ENCODE data around the gene NSUN2.
"Not testable (repeated sequence)": the region's sequence is repeated elsewhere in the genome, so short reads cannot be mapped to it uniquely, and the experiment has no call there.

NSUN2 gene

DNA sequence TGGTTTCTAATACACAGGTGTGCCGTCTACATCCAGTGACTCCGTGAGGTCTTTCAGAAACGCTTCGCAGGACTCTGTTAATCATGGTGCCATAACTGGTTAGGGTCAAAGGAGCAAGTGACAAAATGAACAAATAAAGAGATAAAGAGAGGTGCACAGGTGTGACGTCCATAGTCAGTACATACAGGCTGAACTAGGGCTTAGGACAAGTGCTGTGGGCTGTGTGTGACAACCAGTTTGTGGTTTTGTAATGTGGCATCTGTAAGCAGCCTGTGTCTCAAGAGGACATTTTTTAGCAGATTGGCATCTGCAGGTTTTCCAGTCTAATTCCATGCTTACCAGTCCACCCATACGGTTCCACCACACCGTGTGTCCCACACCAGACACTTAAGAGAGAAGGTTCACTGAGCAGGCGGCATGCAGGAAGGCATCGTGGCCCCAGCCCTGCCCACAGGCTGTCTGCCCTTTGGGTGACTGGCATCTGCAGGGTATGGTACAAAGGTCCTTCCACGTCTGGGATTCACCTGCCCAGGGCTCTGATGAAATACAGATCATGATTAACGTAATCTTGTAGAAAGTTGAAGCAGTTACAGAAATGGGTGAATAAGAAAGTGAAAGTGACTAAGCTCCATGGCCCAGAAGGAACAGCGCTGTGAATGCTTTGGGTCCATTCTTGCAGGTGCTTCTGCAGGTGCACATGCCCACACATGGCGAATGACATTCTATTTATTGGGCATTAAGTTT, 27.3 kb upstream of the NSUN2 start:
- no peaks in the 10 kb centered on the region for H3K27me3 Mint-ChIP-seq (ENCODE audit: low read depth)
- no peak overlapping the region for H3K27ac Mint-ChIP-seq
- H3K36me3 Mint-ChIP-seq (ENCODE audit: low read depth), result peaks cover 27% of the 10 kb centered on the region
- peaks cover 19% of the 10 kb centered on the region for H3K9me3 Mint-ChIP-seq
- no peak overlapping the region for H3K4me3 Mint-ChIP-seq
- peaks cover 7% of the 10 kb centered on the region for H3K4me1 Mint-ChIP-seq (ENCODE audit: low read depth)

GRCh38 chr5:6656680-6657079, 23.8 kb upstream of the NSUN2 start:
- H3K27ac Mint-ChIP-seq, result no peak overlapping the region
- no peak overlapping the region for H3K4me3 Mint-ChIP-seq
- peaks cover 19% of the 10 kb centered on the region for H3K9me3 Mint-ChIP-seq
- no peaks in the 10 kb centered on the region for H3K27me3 Mint-ChIP-seq (ENCODE audit: low read depth)
- peaks cover 7% of the 10 kb centered on the region for H3K4me1 Mint-ChIP-seq (ENCODE audit: low read depth)
- peaks cover 35% of the 10 kb centered on the region for H3K36me3 Mint-ChIP-seq (ENCODE audit: low read depth)

DNA sequence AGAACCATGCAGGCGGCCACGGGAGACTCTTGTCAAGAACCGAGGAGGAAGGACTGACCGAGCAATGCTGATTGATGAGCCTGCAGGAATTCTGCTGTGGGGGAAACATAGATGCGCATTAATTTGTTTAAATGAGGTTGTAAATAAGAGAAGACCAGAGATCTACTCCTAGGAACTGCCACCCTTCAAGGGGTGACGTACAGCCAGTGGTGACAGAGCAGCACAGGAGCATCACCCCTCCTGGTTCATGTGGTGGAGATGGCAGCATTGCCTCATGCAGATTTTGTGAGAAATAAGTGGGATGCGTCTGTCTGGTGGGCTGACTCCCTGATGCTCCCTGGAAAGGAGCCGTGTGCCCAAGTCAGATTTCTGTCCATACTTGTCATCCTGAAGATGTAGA, 22.6 kb upstream of the NSUN2 start:
- Mint-ChIP-seq H3K4me1 (ENCODE audit: low read depth) (peaks cover 7% of the 10 kb centered on the region), H3K4me3 (no peak overlapping the region), H3K27me3 (ENCODE audit: low read depth) (no peaks in the 10 kb centered on the region), H3K27ac (no peak overlapping the region), H3K9me3 (peaks cover 19% of the 10 kb centered on the region), H3K36me3 (ENCODE audit: low read depth) (peaks cover 33% of the 10 kb centered on the region)

DNA sequence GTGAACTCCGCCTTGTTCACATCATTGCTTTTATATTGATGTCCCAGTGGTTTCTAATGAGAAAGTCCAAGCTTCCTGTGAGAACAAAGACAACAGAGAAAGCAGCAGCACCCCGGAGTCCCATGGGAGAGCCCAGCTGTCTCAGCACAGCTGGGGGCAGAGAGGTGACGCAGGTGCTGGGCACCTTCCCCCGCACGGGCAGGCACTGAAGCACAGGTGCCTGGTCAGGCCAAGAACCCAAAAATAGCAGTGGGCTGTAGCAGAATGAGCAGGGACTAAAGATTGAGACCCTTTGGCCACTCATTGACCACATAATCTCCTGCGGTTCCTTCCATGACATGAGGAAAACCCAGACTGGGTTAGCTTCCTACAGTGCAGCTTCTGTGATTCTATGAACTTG, 19.2 kb upstream of the NSUN2 start:
- peaks cover 34% of the 10 kb centered on the region for H3K36me3 Mint-ChIP-seq (ENCODE audit: low read depth)
- peaks cover 17% of the 10 kb centered on the region for H3K9me3 Mint-ChIP-seq
- H3K4me1 Mint-ChIP-seq (ENCODE audit: low read depth), result peaks cover under 1% of the 10 kb centered on the region
- no peak overlapping the region for H3K27ac Mint-ChIP-seq
- no peaks in the 10 kb centered on the region for H3K27me3 Mint-ChIP-seq (ENCODE audit: low read depth)
- H3K4me3 Mint-ChIP-seq, result no peak overlapping the region

DNA sequence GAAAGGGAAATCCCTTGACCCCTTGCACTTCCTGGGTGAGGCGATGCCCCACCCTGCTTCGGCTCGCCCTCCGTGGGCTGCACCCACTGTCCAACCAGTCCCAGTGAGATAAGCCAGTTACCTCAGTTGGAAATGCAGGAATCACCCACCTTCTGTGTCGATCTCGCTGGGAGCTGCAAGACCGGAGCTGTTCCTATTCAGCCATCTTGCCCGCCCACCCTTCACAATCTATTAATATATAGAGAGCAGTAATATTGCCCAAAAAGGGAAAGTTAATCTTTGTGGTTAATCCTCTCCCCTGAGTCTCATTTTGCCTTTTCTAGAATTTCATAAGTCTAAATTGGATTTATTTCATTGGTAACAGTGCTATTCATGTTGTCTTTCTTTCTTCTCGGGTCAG, 16.8 kb upstream of the NSUN2 start:
- Mint-ChIP-seq H3K4me1 (ENCODE audit: low read depth) (peaks cover 4% of the 10 kb centered on the region), H3K36me3 (ENCODE audit: low read depth) (peaks cover 25% of the 10 kb centered on the region), H3K27ac (no peak overlapping the region), H3K27me3 (ENCODE audit: low read depth) (no peaks in the 10 kb centered on the region), H3K9me3 (no peaks in the 10 kb centered on the region), H3K4me3 (no peak overlapping the region)

DNA sequence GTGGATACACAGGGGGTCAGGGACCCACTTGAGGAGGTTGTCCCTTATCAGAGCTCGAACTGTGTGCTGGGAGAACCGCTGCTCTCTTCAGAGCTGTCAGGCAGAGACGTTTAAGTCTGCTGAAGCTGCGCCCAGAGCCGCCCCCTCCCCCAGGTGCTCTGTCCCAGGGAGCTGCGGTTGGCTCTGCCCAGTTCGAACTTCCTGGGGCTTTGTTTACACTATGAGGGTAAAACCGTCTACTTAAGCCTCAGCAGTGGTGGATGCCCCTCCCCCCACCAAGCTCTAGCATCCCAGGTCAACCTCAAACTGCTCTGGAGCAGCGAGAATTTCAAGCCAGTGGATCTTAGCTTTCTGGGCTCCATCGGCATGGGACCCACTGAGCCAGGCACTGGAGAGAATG, 16.3 kb upstream of the NSUN2 start:
- Mint-ChIP-seq H3K27ac (no peak overlapping the region), H3K9me3 (no peaks in the 10 kb centered on the region), H3K4me1 (ENCODE audit: low read depth) (peaks cover 4% of the 10 kb centered on the region), H3K27me3 (ENCODE audit: low read depth) (no peaks in the 10 kb centered on the region), H3K36me3 (ENCODE audit: low read depth) (peaks cover 27% of the 10 kb centered on the region), H3K4me3 (no peak overlapping the region)

- not testable (repeated sequence) for H3K9me3 Mint-ChIP-seq; H3K27me3 Mint-ChIP-seq (ENCODE audit: low read depth); H3K4me3 Mint-ChIP-seq; H3K27ac Mint-ChIP-seq; H3K4me1 Mint-ChIP-seq (ENCODE audit: low read depth)
- peaks cover 23% of the 10 kb centered on the region for H3K36me3 Mint-ChIP-seq (ENCODE audit: low read depth)
These were observed 12.9 kb upstream of the NSUN2 start for GRCh38 chr5:6645571-6646362.

DNA sequence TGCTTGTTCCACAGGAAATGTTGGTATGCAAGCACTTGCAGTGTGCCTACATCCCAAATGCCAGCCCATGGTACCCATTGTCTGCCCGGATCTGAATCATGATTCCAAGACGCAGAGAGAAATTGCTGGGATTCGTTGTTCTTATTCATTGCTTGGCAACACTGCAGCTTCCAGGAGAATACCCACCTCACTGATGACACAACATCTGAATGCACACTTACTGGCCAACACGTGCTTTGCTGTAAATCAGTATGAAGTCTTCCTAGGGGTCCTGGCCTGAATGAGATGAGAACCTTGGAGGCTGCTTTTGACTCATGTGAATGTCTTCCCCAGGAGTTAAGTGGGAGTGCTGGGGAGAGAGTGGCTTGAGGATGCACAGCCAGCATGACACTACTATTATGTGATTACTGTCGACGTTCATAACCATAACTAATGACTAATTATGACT, 12.0 kb upstream of the NSUN2 start:
- no peaks in the 10 kb centered on the region for H3K27me3 Mint-ChIP-seq (ENCODE audit: low read depth)
- H3K9me3 Mint-ChIP-seq, result no peaks in the 10 kb centered on the region
- H3K27ac Mint-ChIP-seq, result no peak overlapping the region
- H3K4me3 Mint-ChIP-seq, result no peak overlapping the region
- H3K4me1 Mint-ChIP-seq (ENCODE audit: low read depth), result peaks cover 4% of the 10 kb centered on the region
- H3K36me3 Mint-ChIP-seq (ENCODE audit: low read depth), result peaks cover 20% of the 10 kb centered on the region

DNA sequence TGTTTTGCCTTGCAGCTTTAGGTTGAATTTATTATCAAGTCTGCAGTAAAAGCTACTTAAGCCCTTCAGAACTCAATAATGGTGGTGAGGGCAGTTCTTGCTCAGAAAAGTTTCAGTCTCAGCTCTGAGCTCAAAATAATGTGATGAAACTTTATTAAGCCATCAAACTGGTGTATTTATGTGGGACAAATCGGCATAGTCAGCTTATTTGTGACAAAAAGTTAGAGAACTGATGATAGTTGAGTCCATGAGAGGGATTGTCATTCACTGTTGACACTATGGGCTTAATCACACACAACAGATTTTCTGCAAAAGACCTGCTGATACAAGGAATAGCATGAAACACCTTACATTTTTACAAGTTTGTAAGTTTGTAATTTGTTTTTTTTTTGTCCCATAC, 9.8 kb upstream of the NSUN2 start:
- no peaks in the 10 kb centered on the region for H3K27me3 Mint-ChIP-seq (ENCODE audit: low read depth)
- H3K4me1 Mint-ChIP-seq (ENCODE audit: low read depth), result peaks cover 4% of the 10 kb centered on the region
- no peak overlapping the region for H3K4me3 Mint-ChIP-seq
- peaks cover 15% of the 10 kb centered on the region for H3K36me3 Mint-ChIP-seq (ENCODE audit: low read depth)
- no peaks in the 10 kb centered on the region for H3K9me3 Mint-ChIP-seq
- no peak overlapping the region for H3K27ac Mint-ChIP-seq

- Mint-ChIP-seq H3K36me3 (ENCODE audit: low read depth) (peaks cover 1% of the 10 kb centered on the region), H3K27me3 (ENCODE audit: low read depth) (no peaks in the 10 kb centered on the region), H3K9me3 (no peaks in the 10 kb centered on the region), H3K4me1 (ENCODE audit: low read depth) (peaks cover 10% of the 10 kb centered on the region), H3K27ac (no peak overlapping the region), H3K4me3 (no peak overlapping the region)
These were observed 5.4 kb upstream of the NSUN2 start for GRCh38 chr5:6638236-6638635.

- Mint-ChIP-seq H3K4me3 (no peak overlapping the region), H3K36me3 (ENCODE audit: low read depth) (peaks cover 1% of the 10 kb centered on the region), H3K4me1 (ENCODE audit: low read depth) (peaks cover 10% of the 10 kb centered on the region), H3K9me3 (no peaks in the 10 kb centered on the region), H3K27me3 (ENCODE audit: low read depth) (no peaks in the 10 kb centered on the region), H3K27ac (no peak overlapping the region)
These were observed 4.7 kb upstream of the NSUN2 start for GRCh38 chr5:6637590-6637989.

DNA sequence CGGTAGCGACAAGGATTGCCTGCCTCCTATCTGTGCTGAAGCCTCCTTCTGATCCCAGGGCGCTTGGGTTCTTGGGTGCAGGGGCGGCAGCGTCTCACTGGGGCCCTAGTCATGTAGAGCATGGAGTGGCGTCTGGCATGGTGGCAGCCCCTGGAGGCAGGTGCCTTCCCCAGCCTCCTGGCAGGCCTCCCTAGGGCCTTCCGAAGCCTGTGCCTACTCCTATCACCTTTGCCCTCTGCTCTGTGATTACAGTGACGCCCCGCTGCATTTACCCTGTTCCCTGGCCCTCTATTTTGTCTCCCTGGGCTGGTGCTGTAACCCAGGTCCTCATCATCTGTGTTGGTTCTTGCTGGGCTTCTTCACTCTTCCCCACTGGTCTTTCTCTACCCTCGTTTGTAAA, 4.2 kb upstream of the NSUN2 start:
- Mint-ChIP-seq H3K4me3 (no peak overlapping the region), H3K4me1 (ENCODE audit: low read depth) (peaks cover 11% of the 10 kb centered on the region), H3K27ac (no peak overlapping the region), H3K36me3 (ENCODE audit: low read depth) (peaks cover 5% of the 10 kb centered on the region), H3K27me3 (ENCODE audit: low read depth) (no peaks in the 10 kb centered on the region), H3K9me3 (no peaks in the 10 kb centered on the region)

DNA sequence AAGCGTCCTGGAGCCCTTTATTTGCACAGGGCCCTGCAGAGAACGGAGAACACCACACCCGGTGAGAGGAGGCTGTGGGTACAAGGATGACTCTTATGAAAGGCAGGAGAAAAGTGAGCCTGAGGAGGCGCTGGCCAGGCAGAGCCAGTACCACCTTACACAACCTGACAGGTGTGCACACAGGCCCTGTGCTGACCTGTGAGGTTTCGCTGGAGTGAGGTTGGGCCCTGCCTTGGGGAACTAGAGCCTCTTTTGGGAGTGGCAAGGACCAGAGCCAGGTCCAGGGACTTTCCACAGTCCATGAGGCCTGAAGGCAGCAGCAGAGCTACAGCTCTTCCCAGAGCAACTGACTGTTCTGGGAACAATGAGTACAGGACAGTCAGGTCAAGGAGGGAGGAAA, 3.4 kb upstream of the NSUN2 start:
- Mint-ChIP-seq H3K4me1 (ENCODE audit: low read depth) (peaks cover 17% of the 10 kb centered on the region), H3K9me3 (no peaks in the 10 kb centered on the region), H3K36me3 (ENCODE audit: low read depth) (peaks cover 8% of the 10 kb centered on the region), H3K27ac (no peak overlapping the region), H3K27me3 (ENCODE audit: low read depth) (no peaks in the 10 kb centered on the region), H3K4me3 (no peak overlapping the region)

GRCh38 chr5:6634788-6635430, 2.1 kb upstream of the NSUN2 start:
- peak overlapping the region; percentile 68 for H3K4me3 Mint-ChIP-seq
- H3K27ac Mint-ChIP-seq, result no peak overlapping the region
- H3K4me1 Mint-ChIP-seq (ENCODE audit: low read depth), result peaks cover 24% of the 10 kb centered on the region
- no peaks in the 10 kb centered on the region for H3K9me3 Mint-ChIP-seq
- no peaks in the 10 kb centered on the region for H3K27me3 Mint-ChIP-seq (ENCODE audit: low read depth)
- peaks cover 19% of the 10 kb centered on the region for H3K36me3 Mint-ChIP-seq (ENCODE audit: low read depth)

- H3K27me3 Mint-ChIP-seq (ENCODE audit: low read depth), result no peaks in the 10 kb centered on the region
- peaks cover 25% of the 10 kb centered on the region for H3K36me3 Mint-ChIP-seq (ENCODE audit: low read depth)
- peaks cover 28% of the 10 kb centered on the region for H3K4me1 Mint-ChIP-seq (ENCODE audit: low read depth)
- H3K9me3 Mint-ChIP-seq, result no peaks in the 10 kb centered on the region
- H3K4me3 Mint-ChIP-seq, result peak overlapping the region; percentile 91
- no peak overlapping the region for H3K27ac Mint-ChIP-seq
These were observed 1.5 kb upstream of the NSUN2 start for GRCh38 chr5:6634306-6634705.

All from T-helper 1 cell treated with Interleukin-12 subunit alpha and Interleukin-12 subunit beta and Interleukin-4 antibody, amounts not matched to agents 30 μg/mL and 1 μg/mL, for 36 hours (primary cell).